ENCODE measurements around the gene CSTF2T. TPM values are rescaled to one million over a fixed set of nuclear protein-coding genes. Genes with fewer than 3 reads are reported as not detected.

The CSTF2T gene, protein sequence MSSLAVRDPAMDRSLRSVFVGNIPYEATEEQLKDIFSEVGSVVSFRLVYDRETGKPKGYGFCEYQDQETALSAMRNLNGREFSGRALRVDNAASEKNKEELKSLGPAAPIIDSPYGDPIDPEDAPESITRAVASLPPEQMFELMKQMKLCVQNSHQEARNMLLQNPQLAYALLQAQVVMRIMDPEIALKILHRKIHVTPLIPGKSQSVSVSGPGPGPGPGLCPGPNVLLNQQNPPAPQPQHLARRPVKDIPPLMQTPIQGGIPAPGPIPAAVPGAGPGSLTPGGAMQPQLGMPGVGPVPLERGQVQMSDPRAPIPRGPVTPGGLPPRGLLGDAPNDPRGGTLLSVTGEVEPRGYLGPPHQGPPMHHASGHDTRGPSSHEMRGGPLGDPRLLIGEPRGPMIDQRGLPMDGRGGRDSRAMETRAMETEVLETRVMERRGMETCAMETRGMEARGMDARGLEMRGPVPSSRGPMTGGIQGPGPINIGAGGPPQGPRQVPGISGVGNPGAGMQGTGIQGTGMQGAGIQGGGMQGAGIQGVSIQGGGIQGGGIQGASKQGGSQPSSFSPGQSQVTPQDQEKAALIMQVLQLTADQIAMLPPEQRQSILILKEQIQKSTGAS
- total RNA-seq, result 12.6 and 16.2 TPM in 2 replicates

DNA sequence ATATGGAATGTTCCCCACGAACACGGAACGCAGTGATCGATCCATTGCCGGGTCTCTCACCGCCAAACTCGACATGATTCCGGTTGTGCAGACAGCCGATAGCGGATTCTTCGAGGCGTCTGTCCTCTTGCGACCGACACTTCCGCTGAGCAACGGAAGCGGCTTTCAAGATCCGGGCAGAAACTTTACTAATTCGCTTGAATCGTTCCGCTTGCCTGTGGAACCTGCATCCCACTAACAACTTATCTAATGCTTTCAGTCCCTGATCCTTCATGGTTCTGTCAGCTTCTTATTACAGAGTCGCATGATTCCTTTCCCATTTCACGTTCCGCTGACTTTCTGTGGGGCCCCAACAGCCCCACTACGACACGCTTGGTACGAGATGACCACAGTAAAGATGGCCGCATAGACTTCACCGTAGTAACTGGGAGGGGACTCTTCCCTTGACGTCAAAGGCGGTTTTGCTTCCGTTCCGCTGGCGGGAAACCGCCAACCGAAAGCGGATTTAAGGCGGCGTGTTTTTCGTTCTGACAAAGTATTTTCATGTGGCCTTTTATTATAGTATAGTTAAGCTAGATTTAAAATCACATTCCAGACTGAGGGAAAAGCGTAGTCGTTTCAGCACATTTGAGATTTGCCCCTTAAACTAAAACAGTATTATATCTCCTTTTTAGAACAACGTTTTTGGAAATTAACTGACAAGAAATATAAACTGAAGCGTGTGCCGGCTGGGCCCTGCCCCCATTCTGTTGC lies at the start of gene CSTF2T:
Gene CSTF2T (minus strand): TSS at position 121 of the 753 bp plus-strand sequence. CDS start 46 bp downstream, at position 75.

